ENCODE results near the gene CHD3. TPM values are rescaled to one million over a fixed set of nuclear protein-coding genes. Genes with fewer than 3 reads are reported as not detected.

The CHD3 gene
- total RNA-seq, 1 donor from 2014 or later = 129 TPM

DNA sequence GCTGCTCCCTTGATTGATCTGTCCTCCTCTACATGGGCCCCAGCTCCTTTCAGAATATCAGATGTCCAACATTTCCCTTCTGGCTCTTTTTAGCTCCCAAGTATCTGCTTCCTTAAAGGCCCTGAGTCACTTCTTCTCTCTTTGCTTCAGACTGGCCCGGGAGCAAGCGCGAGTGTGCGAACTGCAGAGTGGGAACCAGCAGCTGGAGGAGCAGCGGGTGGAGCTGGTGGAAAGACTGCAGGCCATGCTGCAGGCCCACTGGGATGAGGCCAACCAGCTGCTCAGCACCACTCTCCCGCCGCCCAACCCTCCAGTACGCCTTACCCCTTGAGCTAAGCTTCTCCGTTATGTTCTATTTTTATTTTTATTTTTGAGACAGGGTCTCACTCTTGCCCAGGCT lies 55.7 kb downstream of the CHD3 start:
- TF ChIP-seq, protein P1, sequence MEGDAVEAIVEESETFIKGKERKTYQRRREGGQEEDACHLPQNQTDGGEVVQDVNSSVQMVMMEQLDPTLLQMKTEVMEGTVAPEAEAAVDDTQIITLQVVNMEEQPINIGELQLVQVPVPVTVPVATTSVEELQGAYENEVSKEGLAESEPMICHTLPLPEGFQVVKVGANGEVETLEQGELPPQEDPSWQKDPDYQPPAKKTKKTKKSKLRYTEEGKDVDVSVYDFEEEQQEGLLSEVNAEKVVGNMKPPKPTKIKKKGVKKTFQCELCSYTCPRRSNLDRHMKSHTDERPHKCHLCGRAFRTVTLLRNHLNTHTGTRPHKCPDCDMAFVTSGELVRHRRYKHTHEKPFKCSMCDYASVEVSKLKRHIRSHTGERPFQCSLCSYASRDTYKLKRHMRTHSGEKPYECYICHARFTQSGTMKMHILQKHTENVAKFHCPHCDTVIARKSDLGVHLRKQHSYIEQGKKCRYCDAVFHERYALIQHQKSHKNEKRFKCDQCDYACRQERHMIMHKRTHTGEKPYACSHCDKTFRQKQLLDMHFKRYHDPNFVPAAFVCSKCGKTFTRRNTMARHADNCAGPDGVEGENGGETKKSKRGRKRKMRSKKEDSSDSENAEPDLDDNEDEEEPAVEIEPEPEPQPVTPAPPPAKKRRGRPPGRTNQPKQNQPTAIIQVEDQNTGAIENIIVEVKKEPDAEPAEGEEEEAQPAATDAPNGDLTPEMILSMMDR (IDR thresholded peaks at IDR 0.05) = no peak
- Mint-ChIP-seq H3K27ac (ENCODE audit: unreplicated experiment) (no peak overlapping the region), H3K27me3 (ENCODE audit: low read depth) (no peaks in the 10 kb centered on the region), H3K4me3 (ENCODE audit: unreplicated experiment) (no peak overlapping the region), H3K36me3 (ENCODE audit: low read depth) (peaks cover 53% of the 10 kb centered on the region), H3K9me3 (ENCODE audit: low read depth) (no peaks in the 10 kb centered on the region), H3K4me1 (ENCODE audit: low read depth) (no peaks in the 10 kb centered on the region)
- no peak for DNase-seq (ENCODE audit: low spot score)

GRCh38 chr17:7945651-7946050 lies 57.1 kb downstream of the CHD3 start:
- H3K36me3 Mint-ChIP-seq (ENCODE audit: low read depth) = peaks cover 54% of the 10 kb centered on the region
- H3K27me3 Mint-ChIP-seq (ENCODE audit: low read depth) = no peaks in the 10 kb centered on the region
- H3K4me1 Mint-ChIP-seq (ENCODE audit: low read depth) = no peaks in the 10 kb centered on the region
- no peak overlapping the region for H3K27ac Mint-ChIP-seq (ENCODE audit: unreplicated experiment)
- TF ChIP-seq, protein P1 (IDR thresholded peaks at IDR 0.05) = no peak
- H3K9me3 Mint-ChIP-seq (ENCODE audit: low read depth) = no peaks in the 10 kb centered on the region
- H3K4me3 Mint-ChIP-seq (ENCODE audit: unreplicated experiment) = no peak overlapping the region
- no peak for DNase-seq (ENCODE audit: low spot score)

DNA sequence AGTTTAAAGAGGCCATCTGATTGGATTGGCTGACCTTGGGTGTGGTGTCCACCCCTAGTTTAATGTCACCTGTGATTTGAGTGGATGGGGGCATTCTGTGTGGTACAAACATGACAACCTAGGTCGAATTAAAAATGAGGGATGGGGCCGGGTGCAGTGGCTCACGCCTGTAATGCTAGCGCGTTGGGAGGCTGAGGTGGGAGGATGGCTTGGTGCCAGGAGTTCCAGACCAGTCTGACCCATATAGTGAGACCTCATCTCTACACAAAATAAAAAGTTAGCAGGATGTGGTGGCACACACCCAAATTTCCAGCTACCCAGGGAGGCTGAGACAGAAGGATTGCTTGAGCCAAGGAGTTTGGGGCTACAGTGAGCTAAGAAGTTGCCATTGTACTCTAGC lies 57.9 kb downstream of the CHD3 start:
- no peak overlapping the region for H3K4me3 Mint-ChIP-seq (ENCODE audit: unreplicated experiment)
- H3K9me3 Mint-ChIP-seq (ENCODE audit: low read depth) = no peaks in the 10 kb centered on the region
- no peaks in the 10 kb centered on the region for H3K4me1 Mint-ChIP-seq (ENCODE audit: low read depth)
- no peak overlapping the region for H3K27ac Mint-ChIP-seq (ENCODE audit: unreplicated experiment)
- no peaks in the 10 kb centered on the region for H3K27me3 Mint-ChIP-seq (ENCODE audit: low read depth)
- peaks cover 52% of the 10 kb centered on the region for H3K36me3 Mint-ChIP-seq (ENCODE audit: low read depth)
- no peak for DNase-seq (ENCODE audit: low spot score)
- TF ChIP-seq, protein P1 (IDR thresholded peaks at IDR 0.05) = no peak

GRCh38 chr17:7947651-7948050 lies 59.1 kb downstream of the CHD3 start:
- TF ChIP-seq, protein P1 (IDR thresholded peaks at IDR 0.05) = no peak
- DNase-seq (ENCODE audit: low spot score) = no peak
- no peak overlapping the region for H3K4me3 Mint-ChIP-seq (ENCODE audit: unreplicated experiment)
- H3K4me1 Mint-ChIP-seq (ENCODE audit: low read depth) = no peaks in the 10 kb centered on the region
- no peaks in the 10 kb centered on the region for H3K9me3 Mint-ChIP-seq (ENCODE audit: low read depth)
- no peaks in the 10 kb centered on the region for H3K27me3 Mint-ChIP-seq (ENCODE audit: low read depth)
- H3K27ac Mint-ChIP-seq (ENCODE audit: unreplicated experiment) = no peak overlapping the region
- H3K36me3 Mint-ChIP-seq (ENCODE audit: low read depth) = peaks cover 53% of the 10 kb centered on the region

GRCh38 chr17:7950578-7950977 lies 62.0 kb downstream of the CHD3 start:
- peaks cover 39% of the 10 kb centered on the region for H3K36me3 Mint-ChIP-seq (ENCODE audit: low read depth)
- H3K27ac Mint-ChIP-seq (ENCODE audit: unreplicated experiment) = no peak overlapping the region
- TF ChIP-seq, protein P1 (IDR thresholded peaks at IDR 0.05) = no peak
- no peak overlapping the region for H3K4me3 Mint-ChIP-seq (ENCODE audit: unreplicated experiment)
- no peaks in the 10 kb centered on the region for H3K27me3 Mint-ChIP-seq (ENCODE audit: low read depth)
- H3K9me3 Mint-ChIP-seq (ENCODE audit: low read depth) = no peaks in the 10 kb centered on the region
- DNase-seq (ENCODE audit: low spot score) = no peak
- no peaks in the 10 kb centered on the region for H3K4me1 Mint-ChIP-seq (ENCODE audit: low read depth)
